HG02571 (cell line): Measurements from ENCODE around the gene GABRA4.

Experiments used
- ATAC-seq: cut with Tn5 transposase; IDR thresholded peaks from one replicate; pipeline ENCODE4 v1.9.1; 2021; ENCODE audit warnings: mild to moderate bottlenecking, moderate library complexity; ENCODE audit not compliant: unreplicated experiment

GABRA4 gene

DNA sequence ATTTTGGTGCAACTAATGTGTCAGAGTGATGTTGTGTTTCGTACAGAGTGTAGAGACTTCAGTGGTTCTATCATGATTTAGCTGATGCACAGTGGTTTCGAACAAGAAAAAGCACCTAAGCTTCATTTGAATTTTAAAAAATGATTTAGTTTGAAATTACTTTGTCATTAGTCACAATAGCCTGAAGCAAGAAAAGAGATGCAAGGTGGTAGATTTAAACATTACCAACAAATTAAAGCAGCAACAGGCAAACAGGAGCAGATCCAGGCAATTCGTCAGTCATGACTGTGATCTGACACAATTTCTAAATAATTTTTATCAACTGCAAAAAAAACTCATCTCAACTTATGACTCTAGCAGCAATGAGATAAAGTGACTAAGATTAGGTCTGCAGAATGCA, 59.7 kb downstream of the GABRA4 start:
- no peak for ATAC-seq

DNA sequence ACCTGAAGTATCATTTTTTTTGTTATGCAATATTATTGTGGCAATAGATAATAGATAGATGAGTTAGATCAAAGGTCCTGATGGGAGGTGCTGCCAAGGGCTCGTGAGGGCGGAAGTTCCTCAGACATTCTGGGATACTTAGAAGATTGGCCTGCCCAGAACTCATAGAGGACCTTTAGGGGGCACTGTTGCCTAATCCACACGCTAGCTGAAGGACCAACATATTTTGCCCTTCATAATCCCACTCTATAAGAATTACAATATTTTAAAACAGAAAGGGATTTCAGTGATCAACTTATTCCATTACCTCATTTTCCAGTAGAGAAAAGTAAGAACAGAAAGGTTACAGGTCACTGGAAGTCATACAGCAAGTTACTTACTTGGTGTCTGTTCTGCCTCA, 61.4 kb downstream of the GABRA4 start:
- no peak for ATAC-seq

DNA sequence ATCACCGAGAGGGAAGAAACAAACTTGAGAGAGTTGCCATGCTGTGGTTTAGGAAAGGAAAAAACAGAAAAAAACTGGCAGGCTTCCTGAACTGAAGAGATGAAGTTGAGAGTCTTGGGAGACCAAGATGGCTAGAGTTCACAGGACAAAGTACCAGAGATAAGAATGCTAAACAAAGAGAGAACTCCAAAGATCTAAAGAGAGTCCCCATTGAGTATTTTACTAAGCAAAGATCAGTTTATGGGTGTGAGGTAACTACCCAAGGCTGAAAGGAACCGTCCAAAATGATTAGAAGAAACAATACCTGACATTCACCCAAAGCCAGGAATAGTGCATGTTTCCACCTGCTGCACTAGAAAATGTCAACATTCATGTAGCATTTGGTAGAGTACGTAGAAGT, 62.5 kb downstream of the GABRA4 start:
- ATAC-seq, result no peak

DNA sequence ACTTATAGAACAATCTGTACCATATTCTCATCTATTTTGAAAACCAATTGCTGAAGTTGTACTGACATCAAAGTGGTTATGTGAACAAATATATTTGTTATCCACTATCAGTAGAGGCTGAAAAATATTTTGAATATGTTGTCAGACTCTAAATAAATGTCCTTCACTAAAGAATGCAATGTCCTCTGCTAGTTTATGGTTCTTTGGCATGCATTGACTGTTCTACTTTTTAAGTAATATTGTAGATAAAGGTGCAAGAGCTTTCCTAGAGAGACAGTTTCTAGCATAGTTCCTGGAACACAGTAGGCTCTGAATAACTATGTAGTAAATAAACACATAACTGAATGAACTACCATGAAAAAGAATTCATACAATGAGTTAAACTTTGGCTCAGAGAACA, 66.2 kb downstream of the GABRA4 start:
- no peak for ATAC-seq

DNA sequence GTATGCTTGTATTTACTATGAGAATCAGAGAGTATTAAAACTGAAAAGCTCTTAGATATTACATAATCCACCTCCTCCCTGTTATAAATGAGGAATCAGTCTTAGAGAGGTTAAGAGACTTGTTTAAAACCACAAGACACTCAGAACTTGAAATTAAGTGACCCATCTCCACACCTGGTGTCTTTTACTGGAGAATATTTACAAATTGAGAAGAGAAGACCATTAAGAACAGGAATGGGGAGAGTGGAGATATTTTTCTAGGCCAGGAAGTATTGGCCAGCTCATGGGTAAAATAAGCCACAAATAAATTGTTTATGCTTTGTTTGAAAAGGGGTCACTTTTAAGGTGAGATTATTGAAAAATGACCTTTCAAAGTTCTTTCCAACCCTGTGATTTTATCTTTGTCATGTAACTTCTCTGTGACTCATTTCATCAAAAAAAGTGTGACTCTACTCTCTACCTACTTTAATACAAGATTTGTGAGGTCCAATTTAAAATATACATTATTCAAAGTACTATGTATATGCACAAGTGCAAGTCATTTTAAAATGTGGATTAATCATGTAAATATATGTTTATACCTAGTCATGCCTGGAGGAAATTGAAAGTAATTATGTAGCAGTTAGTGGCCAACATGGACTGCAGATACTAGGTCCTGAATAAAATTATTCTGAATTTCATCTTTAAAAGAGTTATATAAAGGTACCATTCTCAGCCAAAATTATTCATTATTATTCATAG, 68.4 kb downstream of the GABRA4 start:
- no peak for ATAC-seq

DNA sequence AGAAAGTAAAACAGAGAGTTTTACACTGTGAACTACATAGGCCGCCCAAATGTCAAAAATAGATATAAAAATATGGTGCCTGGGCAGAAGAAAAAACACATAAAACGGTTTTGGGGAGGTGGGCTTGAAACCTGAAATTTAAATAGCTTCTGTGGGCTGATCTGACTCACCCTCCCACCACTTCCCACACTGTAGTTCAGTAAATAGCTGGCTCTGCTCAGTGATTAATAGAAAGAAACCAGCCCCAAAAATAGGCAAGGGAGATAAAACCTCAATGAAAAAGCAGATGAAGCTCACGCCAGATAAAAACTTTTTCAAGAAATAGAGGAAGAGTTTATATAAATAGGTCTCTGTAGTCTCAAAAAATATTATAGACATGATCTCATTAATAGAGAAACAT, 71.2 kb downstream of the GABRA4 start:
- no peak for ATAC-seq

DNA sequence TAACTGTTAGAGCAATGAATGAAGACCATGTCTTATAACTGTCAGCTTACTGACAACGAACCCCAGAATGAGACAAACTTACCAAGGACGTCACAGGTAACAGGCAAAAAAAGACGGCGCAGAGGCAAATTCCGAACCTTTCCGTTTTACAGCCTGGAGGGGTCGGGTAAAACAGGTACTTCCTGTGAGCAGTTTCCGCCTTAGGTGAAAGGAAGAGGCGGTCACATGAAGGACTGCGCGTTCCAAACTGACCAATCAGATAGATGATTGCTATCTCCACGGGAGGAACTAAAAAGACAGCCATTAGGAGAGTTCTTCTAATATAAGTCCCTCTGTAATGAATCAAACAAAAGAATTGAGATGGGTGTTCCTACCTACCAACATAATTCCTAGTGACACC, 84.3 kb downstream of the GABRA4 start, which contains the start of gene COX7B2:
TSS of gene COX7B2 (minus strand) at position 168 of the 400 bp plus-strand sequence. CDS start 174,053 bp downstream, outside the sequence.
- ATAC-seq, result no peak

DNA sequence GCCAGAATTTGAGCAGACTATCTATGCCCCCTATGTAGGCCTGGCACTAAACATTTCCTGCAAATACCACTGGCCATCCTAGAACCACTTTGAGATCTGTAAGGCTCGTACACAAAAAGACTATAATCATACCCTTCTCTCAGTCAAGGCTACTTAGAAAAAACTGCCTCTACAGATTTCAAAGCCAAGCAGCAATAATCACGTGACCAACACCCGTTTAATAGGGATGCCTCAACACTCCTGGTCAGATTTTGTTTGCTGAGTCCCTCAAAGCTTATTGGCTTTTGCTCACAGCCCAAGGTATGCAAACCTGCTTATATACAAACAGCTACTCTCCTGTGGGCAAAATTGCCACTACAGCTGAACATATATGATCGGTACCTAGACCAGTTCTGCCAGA, 85.2 kb downstream of the GABRA4 start:
- no peak for ATAC-seq

DNA sequence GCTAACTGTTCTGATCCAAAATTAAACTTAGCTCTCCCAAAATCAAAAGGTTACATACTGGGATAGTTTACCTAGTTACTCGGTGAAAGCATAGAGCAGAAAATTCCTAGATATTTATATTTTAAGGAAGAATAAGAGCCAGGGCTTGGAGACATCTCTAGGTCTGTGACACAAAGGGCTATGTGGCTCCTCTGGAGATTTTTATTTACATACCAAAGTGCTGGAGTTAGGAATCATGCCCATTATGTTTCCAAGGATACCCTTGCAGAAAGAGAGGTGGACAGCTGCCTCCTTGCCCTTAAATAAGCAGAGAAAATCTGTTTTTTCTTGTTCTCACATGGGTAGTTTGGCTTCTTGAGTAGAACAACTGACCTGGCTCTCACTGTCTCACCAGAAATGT, 93.3 kb downstream of the GABRA4 start:
- ATAC-seq, result no peak

DNA sequence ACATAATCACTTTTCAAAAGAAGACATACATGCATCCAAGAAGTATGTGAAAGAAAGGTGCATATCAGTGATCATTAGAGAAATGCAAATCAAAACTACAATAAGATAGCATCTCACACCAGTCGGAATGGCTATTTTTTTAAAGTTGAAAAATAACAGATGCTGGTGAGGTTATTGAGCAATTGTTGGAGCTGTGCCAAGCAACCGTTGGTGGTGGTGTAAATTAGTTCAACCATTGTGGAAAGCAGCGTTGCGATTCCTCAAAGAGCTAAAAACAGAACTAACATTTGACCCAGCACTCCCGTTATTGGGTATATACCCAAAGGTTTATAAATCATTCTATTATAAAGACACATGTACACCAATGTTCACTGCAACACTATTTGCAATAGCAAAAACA, 98.6 kb downstream of the GABRA4 start:
- ATAC-seq, result no peak

DNA sequence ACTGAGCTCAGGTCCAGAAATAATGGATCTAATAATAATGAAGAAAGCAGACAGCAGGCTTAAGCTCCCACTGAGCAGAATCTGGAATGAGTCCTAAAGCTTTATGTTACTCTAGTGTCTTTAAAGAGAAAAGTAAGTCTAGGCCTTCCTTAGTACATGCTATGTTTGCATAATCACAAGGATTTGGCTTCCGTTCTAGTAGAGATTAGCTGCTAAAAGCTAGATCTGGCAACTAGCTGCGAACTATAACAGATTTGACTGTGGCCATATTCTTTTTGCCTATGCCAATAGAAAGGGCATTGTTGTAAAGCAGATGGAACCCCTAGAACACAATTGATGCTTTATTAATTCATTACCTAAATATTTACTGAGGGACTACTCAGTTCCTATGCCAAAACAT, 103.3 kb downstream of the GABRA4 start:
- ATAC-seq, result no peak

DNA sequence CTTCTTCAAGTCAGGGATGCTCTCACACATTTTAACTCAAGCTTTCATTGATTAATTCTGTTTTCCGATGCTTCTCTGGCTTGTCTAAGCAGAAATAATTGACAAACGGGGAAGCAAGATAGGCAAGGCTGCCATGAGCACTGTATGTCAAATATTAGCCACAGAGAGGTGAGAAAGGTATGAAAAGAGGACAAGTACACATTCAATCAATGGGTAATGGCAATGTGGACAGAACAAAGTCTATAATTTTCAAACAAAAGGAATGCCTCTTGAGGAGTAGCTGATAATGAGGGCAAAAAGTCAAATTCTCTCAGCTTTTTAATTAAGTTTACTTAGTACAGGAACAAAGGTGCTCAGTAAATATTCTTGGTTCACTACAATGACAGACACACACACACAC, 104.0 kb downstream of the GABRA4 start:
- ATAC-seq, result no peak

DNA sequence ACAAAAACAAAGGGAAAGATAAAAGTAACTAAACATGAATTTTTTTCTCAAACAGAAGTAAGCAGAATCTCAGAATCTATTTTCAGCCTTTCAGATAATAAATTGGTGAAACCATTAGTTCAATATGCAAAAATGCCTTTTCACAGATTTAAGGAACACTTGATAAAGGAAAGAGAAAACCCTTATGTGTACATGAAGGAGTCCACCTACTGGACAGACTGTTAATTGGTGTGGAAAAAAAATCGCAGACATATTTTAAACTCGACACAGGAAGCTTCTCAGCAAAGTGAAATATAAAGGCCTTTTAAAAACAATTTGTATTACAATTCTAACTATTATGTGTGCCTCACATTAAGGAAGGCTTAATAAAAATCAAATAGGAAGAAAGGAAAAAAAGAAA, 106.7 kb downstream of the GABRA4 start:
- no peak for ATAC-seq

DNA sequence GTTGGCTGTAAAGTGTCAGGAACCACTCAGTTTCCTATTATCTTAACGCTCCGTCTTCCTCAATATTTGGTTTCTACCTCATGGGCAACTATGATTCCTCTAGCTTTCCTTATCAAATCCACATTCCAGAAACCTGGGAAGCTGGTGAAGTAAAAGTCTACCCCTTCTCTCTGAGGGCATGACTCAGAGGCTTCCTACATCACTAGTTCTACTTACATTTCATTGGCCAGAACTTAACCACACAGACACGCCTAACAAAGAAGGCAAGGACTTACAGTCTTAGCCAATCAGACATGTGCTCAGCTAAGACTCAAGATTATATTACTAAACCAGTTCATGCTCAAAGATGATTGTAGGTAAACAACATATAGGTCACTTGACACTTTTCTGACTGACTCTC, 114.7 kb downstream of the GABRA4 start:
- no peak for ATAC-seq

DNA sequence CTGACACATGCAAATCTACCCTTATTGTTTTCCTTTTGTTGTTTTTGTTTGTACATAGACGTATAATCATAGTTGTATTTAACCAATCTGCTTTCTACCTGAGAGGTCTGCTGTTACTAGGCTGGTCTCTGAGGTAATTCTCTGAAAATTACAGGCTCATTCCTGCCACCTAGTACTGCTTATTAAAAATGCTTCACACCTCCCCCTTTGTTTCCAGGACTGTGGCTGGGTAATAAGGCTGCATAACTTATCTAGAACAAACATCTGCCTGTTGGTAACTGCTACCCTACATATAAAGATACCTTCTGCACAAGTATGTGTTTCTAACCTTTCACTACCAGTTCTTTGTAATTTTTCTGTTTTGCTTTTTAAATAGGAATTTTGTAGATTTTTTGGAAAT, 118.6 kb downstream of the GABRA4 start:
- ATAC-seq, result no peak

DNA sequence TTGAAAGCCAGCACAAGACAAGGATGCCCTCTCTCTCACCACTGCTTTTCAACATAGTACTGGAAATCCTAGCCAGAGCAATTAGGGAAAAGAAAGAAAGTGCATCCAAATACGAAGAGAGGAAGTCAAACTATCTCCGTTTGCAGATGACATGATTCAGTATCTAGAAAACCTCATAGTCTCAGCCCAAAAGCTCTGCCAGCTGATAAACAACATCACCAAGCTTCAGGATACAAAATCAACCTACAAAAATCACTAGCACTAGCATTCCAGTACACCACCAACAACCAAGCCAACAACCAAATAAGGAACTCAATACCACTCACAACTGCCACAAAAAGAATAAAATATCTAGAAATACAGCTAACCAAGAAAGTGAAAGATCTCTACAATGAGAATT, 123.0 kb downstream of the GABRA4 start:
- ATAC-seq, result no peak
